CD8-positive, alpha-beta memory T cell (primary cell): Measurements from ENCODE around the gene MYOG. TPM values are rescaled to one million over a fixed set of nuclear protein-coding genes. Genes with fewer than 3 reads are reported as not detected.

Experiments used
- CTCF ChIA-PET: fragments of 350-600 bp; sonication (Branson Sonifier 250); formaldehyde crosslinking; loops from one replicate; lab custom pipeline; 2021; ENCODE audit warnings: antibody characterized with exemption; lab: Charles Lee
- POLR2A ChIA-PET: fragments of 350-600 bp; sonication (Branson Sonifier 250); formaldehyde crosslinking; loops from one replicate; lab custom pipeline; 2021; ENCODE audit warnings: antibody characterized with exemption; lab: Charles Lee
- DNase-seq, 5 donors: peaks; one replicate each; pipeline versions ENCODE4 v3.0.0 to v3.0.0-alpha.2; 2020 to 2022; ENCODE audit warnings: mixed read lengths in 1 of 5
- H3K27ac ChIP-seq: one replicate; pipeline ENCODE4 v1.7.0; 2013; ENCODE audit warnings: low read depth, mild to moderate bottlenecking, low read length, moderate library complexity
- H3K27me3 ChIP-seq: 2 replicates; pipeline ENCODE4 v1.7.0; 2013; ENCODE audit warnings: low read length, mild to moderate bottlenecking; ENCODE audit not compliant: insufficient read depth, poor library complexity, severe bottlenecking
- H3K36me3 ChIP-seq: 2 replicates; pipeline ENCODE4 v1.7.0; 2013; ENCODE audit warnings: mild to moderate bottlenecking, low read length, moderate library complexity; ENCODE audit not compliant: insufficient read depth
- H3K4me1 ChIP-seq: 2 replicates; pipeline ENCODE4 v1.7.0; 2013; ENCODE audit warnings: mild to moderate bottlenecking, low read length, moderate library complexity; ENCODE audit not compliant: insufficient read depth
- H3K4me3 ChIP-seq: 2 replicates; pipeline ENCODE4 v1.7.0; 2013; ENCODE audit warnings: mild to moderate bottlenecking, low read length
- H3K9me3 ChIP-seq: 2 replicates; pipeline ENCODE4 v1.7.0; 2013; ENCODE audit warnings: mild to moderate bottlenecking, low read length
- H3K27ac Mint-ChIP-seq, 8 donors: one replicate each; pipeline ENCODE4 v1.8.0; 2020 to 2021; ENCODE audit warnings: mixed read lengths in 8 of 8, mild to moderate bottlenecking in 6 of 8, inconsistent platforms in 3 of 8, moderate library complexity in 3 of 8
- H3K27me3 Mint-ChIP-seq, 2 donors: one replicate each; pipeline ENCODE4 v1.8.0; 2020 to 2021; ENCODE audit warnings: mixed read lengths in 2 of 2, mild to moderate bottlenecking in 1 of 2, moderate library complexity in 1 of 2
- H3K36me3 Mint-ChIP-seq, 3 donors: one replicate each; pipeline ENCODE4 v1.8.0; 2020 to 2021; ENCODE audit warnings: mixed read lengths in 3 of 3, inconsistent platforms in 1 of 3, mild to moderate bottlenecking in 1 of 3
- H3K4me1 Mint-ChIP-seq, 3 donors: one replicate each; pipeline ENCODE4 v1.8.0; 2020 to 2021; ENCODE audit warnings: mixed read lengths in 3 of 3, inconsistent platforms in 1 of 3, mild to moderate bottlenecking in 1 of 3
- H3K4me3 Mint-ChIP-seq, 7 donors: one replicate each; pipeline ENCODE4 v1.8.0; 2020 to 2021; ENCODE audit warnings: mixed read lengths in 7 of 7, mild to moderate bottlenecking in 6 of 7, moderate library complexity in 4 of 7, inconsistent platforms in 2 of 7
- H3K9me3 Mint-ChIP-seq, 5 donors: one replicate each; pipeline ENCODE4 v1.8.0; 2020 to 2022; ENCODE audit warnings: mixed read lengths in 5 of 5, mild to moderate bottlenecking in 3 of 5, moderate library complexity in 2 of 5, inconsistent platforms in 1 of 5
- polyA plus RNA-seq: library from polyadenylated mRNA; unstranded; fragments of 300-500 nt; fragmentation: Illumina TruSeq; gene quantifications from one replicate; pipeline ENCODE4 v1.2.3, GENCODE V29; 2021
- total RNA-seq, 2 experiments: library from RNA; stranded (reverse); gene quantifications; one replicate each; pipeline ENCODE4 v1.2.3, GENCODE V29; 2021

Gene MYOG
- total and polyA plus RNA-seq, 3 experiments from 2014 or later: not detected

- Histone ChIP-seq H3K27ac (no peak overlapping the region), H3K9me3 (no peaks in the 10 kb centered on the region), H3K4me3 (no peak overlapping the region), H3K4me1 (no peaks in the 10 kb centered on the region), H3K36me3 (no peaks in the 10 kb centered on the region), H3K27me3 (no peaks in the 10 kb centered on the region)
- POLR2A ChIA-PET: no interaction called here
- Mint-ChIP-seq H3K27me3 (peaks cover 8 to 36% of the 10 kb centered on the region in 2 donors), H3K27ac (peak overlapping the region in 1 of 8 donors; percentile 44), H3K36me3 (no peaks in the 10 kb centered on the region), H3K9me3 (no peaks in the 10 kb centered on the region), H3K4me1 (no peaks in the 10 kb centered on the region), H3K4me3 (no peak overlapping the region)
- CTCF ChIA-PET: interaction anchor here (0.8 to 2.4 kb wide), 2 partner anchors 12 to 15 kb away, joined by 3 to 6 read pairs; no protein-coding TSS in a partner anchor
- DNase-seq: no peak
Observed at GRCh38 chr1:203054642-203055041, 31.2 kb downstream of the MYOG start.

GRCh38 chr1:203054184-203054583, 31.6 kb downstream of the MYOG start:
- ChIA-PET CTCF (interaction anchor here (0.8 to 2.4 kb wide), 2 partner anchors 11 to 15 kb away, joined by 3 to 6 read pairs; no protein-coding TSS in a partner anchor), POLR2A (no interaction called here)
- Histone ChIP-seq H3K36me3 (no peaks in the 10 kb centered on the region), H3K27me3 (no peaks in the 10 kb centered on the region), H3K4me1 (no peaks in the 10 kb centered on the region), H3K9me3 (no peaks in the 10 kb centered on the region), H3K4me3 (no peak overlapping the region), H3K27ac (no peak overlapping the region)
- H3K27ac Mint-ChIP-seq: no peak overlapping the region
- no peak for DNase-seq
- H3K4me1 Mint-ChIP-seq: no peaks in the 10 kb centered on the region
- no peaks in the 10 kb centered on the region for H3K9me3 Mint-ChIP-seq
- H3K36me3 Mint-ChIP-seq: no peaks in the 10 kb centered on the region
- peaks cover 8 to 33% of the 10 kb centered on the region in 2 donors for H3K27me3 Mint-ChIP-seq
- H3K4me3 Mint-ChIP-seq: no peak overlapping the region

GRCh38 chr1:203052601-203053000, 33.2 kb downstream of the MYOG start:
- POLR2A ChIA-PET: no interaction called here

GRCh38 chr1:203051841-203052324, 33.9 kb downstream of the MYOG start:
- H3K4me1 ChIP-seq: no peaks in the 10 kb centered on the region
- ChIA-PET POLR2A (no interaction called here), CTCF (no interaction called here)
- Mint-ChIP-seq H3K36me3 (no peaks in the 10 kb centered on the region), H3K4me3 (no peak overlapping the region), H3K27me3 (peaks cover 9 to 28% of the 10 kb centered on the region in 2 donors), H3K9me3 (no peaks in the 10 kb centered on the region), H3K4me1 (no peaks in the 10 kb centered on the region), H3K27ac (no peak overlapping the region)
- H3K4me3 ChIP-seq: no peak overlapping the region
- no peak overlapping the region for H3K27ac ChIP-seq
- no peak for DNase-seq
- H3K36me3 ChIP-seq: no peaks in the 10 kb centered on the region
- no peaks in the 10 kb centered on the region for H3K27me3 ChIP-seq
- H3K9me3 ChIP-seq: no peaks in the 10 kb centered on the region

More at GRCh38 chr1:203052601-203053000, 33.2 kb downstream of the MYOG start:
- H3K9me3 Mint-ChIP-seq: no peaks in the 10 kb centered on the region
- CTCF ChIA-PET: interaction anchor here (1.2 to 2.4 kb wide), 2 partner anchors 10 to 13 kb away, joined by 5 to 6 read pairs; no protein-coding TSS in a partner anchor
- H3K4me1 ChIP-seq: no peaks in the 10 kb centered on the region
- peaks cover 8 to 33% of the 10 kb centered on the region in 2 donors for H3K27me3 Mint-ChIP-seq
- no peak overlapping the region for H3K4me3 ChIP-seq
- H3K36me3 ChIP-seq: no peaks in the 10 kb centered on the region
- H3K27me3 ChIP-seq: no peaks in the 10 kb centered on the region
- no peaks in the 10 kb centered on the region for H3K4me1 Mint-ChIP-seq
- no peaks in the 10 kb centered on the region for H3K36me3 Mint-ChIP-seq
- no peak overlapping the region for H3K27ac ChIP-seq
- no peak overlapping the region for H3K4me3 Mint-ChIP-seq
- no peaks in the 10 kb centered on the region for H3K9me3 ChIP-seq
- peak overlapping the region in 1 of 8 donors; percentile 43 for H3K27ac Mint-ChIP-seq
- DNase-seq: no peak

- H3K27ac Mint-ChIP-seq: no peak overlapping the region
- DNase-seq: no peak
Observed at GRCh38 chr1:203050826-203051225, 35.0 kb downstream of the MYOG start.

GRCh38 chr1:203049576-203050180, 36.1 kb downstream of the MYOG start:
- ChIA-PET CTCF (no interaction called here), POLR2A (no interaction called here)
- no peak overlapping the region for H3K4me3 Mint-ChIP-seq
- Histone ChIP-seq H3K27ac (no peak overlapping the region), H3K27me3 (no peaks in the 10 kb centered on the region), H3K9me3 (no peaks in the 10 kb centered on the region), H3K4me1 (no peaks in the 10 kb centered on the region), H3K36me3 (no peaks in the 10 kb centered on the region), H3K4me3 (no peak overlapping the region)
- no peak for DNase-seq
- no peaks in the 10 kb centered on the region for H3K9me3 Mint-ChIP-seq
- no peaks in the 10 kb centered on the region for H3K4me1 Mint-ChIP-seq
- H3K27me3 Mint-ChIP-seq: peaks cover 10 to 32% of the 10 kb centered on the region in 2 donors
- H3K36me3 Mint-ChIP-seq: no peaks in the 10 kb centered on the region
- no peak overlapping the region for H3K27ac Mint-ChIP-seq

More at GRCh38 chr1:203050826-203051225, 35.0 kb downstream of the MYOG start:
- Mint-ChIP-seq H3K27me3 (peaks cover 9 to 28% of the 10 kb centered on the region in 2 donors), H3K4me3 (no peak overlapping the region), H3K4me1 (no peaks in the 10 kb centered on the region), H3K36me3 (no peaks in the 10 kb centered on the region), H3K9me3 (no peaks in the 10 kb centered on the region)
- H3K27me3 ChIP-seq: no peaks in the 10 kb centered on the region
- H3K36me3 ChIP-seq: no peaks in the 10 kb centered on the region
- no peaks in the 10 kb centered on the region for H3K9me3 ChIP-seq
- no peak overlapping the region for H3K27ac ChIP-seq
- no peaks in the 10 kb centered on the region for H3K4me1 ChIP-seq
- H3K4me3 ChIP-seq: no peak overlapping the region
- ChIA-PET CTCF (no interaction called here), POLR2A (no interaction called here)

- H3K9me3 ChIP-seq: no peaks in the 10 kb centered on the region
- CTCF ChIA-PET: no interaction called here
- POLR2A ChIA-PET: no interaction called here
- H3K27ac Mint-ChIP-seq: no peak overlapping the region
- no peak overlapping the region for H3K4me3 ChIP-seq
- no peaks in the 10 kb centered on the region for H3K9me3 Mint-ChIP-seq
- no peak for DNase-seq
- H3K27me3 Mint-ChIP-seq: peaks cover 10 to 37% of the 10 kb centered on the region in 2 donors
- no peaks in the 10 kb centered on the region for H3K27me3 ChIP-seq
- no peaks in the 10 kb centered on the region for H3K4me1 Mint-ChIP-seq
- no peak overlapping the region for H3K27ac ChIP-seq
- H3K36me3 Mint-ChIP-seq: no peaks in the 10 kb centered on the region
- no peaks in the 10 kb centered on the region for H3K36me3 ChIP-seq
- H3K4me1 ChIP-seq: no peaks in the 10 kb centered on the region
- no peak overlapping the region for H3K4me3 Mint-ChIP-seq
Observed at GRCh38 chr1:203049077-203049476, 36.7 kb downstream of the MYOG start.

- H3K9me3 Mint-ChIP-seq: no peaks in the 10 kb centered on the region
Observed at GRCh38 chr1:203048555-203049051, 37.2 kb downstream of the MYOG start.

More at GRCh38 chr1:203048555-203049051, 37.2 kb downstream of the MYOG start:
- ChIA-PET POLR2A (no interaction called here), CTCF (no interaction called here)
- no peak overlapping the region for H3K4me3 ChIP-seq
- no peaks in the 10 kb centered on the region for H3K4me1 ChIP-seq
- no peak overlapping the region for H3K27ac ChIP-seq
- no peaks in the 10 kb centered on the region for H3K27me3 ChIP-seq
- peaks cover 11 to 37% of the 10 kb centered on the region in 2 donors for H3K27me3 Mint-ChIP-seq
- H3K4me1 Mint-ChIP-seq: no peaks in the 10 kb centered on the region
- no peaks in the 10 kb centered on the region for H3K36me3 ChIP-seq
- DNase-seq: no peak
- H3K36me3 Mint-ChIP-seq: no peaks in the 10 kb centered on the region
- no peak overlapping the region for H3K4me3 Mint-ChIP-seq
- H3K9me3 ChIP-seq: no peaks in the 10 kb centered on the region
- no peak overlapping the region for H3K27ac Mint-ChIP-seq
